NCI-H1417 treated with DMSO at 0.1 percent for 48 hours (cell line): Measurements from ENCODE around the gene PALM3.
A peak's percentile ranks its signal among the peaks of the same experiment; 100 is the strongest.
"Not testable (repeated sequence)": the region's sequence is repeated elsewhere in the genome, so short reads cannot be mapped to it uniquely, and the experiment has no call there.

Experiments used
- DNase-seq: peaks from one replicate; lab custom pipeline; 2025; lab: John Stamatoyannopoulos, UW

Gene PALM3

GRCh38 chr19:14031719-14032480 is 30.0 kb downstream of the PALM3 start, which contains the start of gene IL27RA:
Gene IL27RA (plus strand): TSS chr19:14031762. CDS start chr19:14031873, 111 bp downstream.
- no peak for DNase-seq

- DNase-seq, result no peak
Observed at GRCh38 chr19:14030997-14031718, 30.7 kb downstream of the PALM3 start.

DNA sequence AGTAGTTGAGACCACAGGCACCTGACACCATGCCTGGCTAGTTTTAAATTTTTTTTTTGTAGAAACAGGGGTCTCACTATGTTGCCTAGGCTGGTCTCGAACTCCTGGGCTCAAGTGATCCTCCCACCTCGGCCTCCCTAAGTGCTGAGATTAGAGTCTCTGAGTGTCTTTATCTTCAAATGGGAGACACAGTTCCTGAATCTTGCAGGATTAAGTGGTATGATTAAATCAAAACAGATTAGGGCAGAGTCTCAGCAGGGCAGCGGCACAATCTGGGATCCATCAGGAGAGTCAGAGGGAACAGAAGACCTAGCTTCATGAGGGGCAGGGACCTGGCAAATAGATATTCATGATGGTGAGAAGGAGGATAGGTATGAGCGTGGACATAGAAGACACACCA is 33.0 kb downstream of the PALM3 start:
- DNase-seq, result no peak

- no peak for DNase-seq
Observed at GRCh38 chr19:14027856-14028450, 33.9 kb downstream of the PALM3 start, which contains the start of gene RLN3. Gene RLN3 (plus strand): TSS chr19:14028148. CDS start chr19:14028205, 57 bp downstream.

DNA sequence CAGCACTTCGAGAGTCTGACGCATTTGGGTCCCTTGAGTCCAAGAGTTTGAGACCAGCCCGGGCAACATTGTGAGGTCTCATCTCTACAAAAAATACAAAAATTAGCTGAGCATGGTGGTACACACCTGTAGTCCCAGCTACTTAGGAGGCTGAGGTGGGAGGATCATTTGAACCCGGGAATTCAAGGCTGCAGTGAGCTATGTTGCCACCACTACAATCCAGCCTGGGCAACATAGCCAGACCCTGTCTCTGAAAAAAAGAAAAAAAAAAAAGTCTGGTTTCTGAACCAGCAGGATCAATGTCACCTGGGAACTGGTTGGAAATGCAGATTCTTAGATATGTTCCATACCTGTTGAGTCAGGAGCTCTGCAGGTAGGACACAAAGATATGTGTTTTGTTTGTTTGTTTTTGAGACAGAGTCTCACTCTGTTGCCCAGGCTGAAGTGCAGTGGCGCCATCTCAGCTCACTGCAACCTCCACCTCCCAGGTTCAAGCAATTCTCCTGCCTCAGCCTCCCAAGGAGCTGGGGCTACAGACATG is 35.2 kb downstream of the PALM3 start:
- DNase-seq, result not testable (repeated sequence)

DNA sequence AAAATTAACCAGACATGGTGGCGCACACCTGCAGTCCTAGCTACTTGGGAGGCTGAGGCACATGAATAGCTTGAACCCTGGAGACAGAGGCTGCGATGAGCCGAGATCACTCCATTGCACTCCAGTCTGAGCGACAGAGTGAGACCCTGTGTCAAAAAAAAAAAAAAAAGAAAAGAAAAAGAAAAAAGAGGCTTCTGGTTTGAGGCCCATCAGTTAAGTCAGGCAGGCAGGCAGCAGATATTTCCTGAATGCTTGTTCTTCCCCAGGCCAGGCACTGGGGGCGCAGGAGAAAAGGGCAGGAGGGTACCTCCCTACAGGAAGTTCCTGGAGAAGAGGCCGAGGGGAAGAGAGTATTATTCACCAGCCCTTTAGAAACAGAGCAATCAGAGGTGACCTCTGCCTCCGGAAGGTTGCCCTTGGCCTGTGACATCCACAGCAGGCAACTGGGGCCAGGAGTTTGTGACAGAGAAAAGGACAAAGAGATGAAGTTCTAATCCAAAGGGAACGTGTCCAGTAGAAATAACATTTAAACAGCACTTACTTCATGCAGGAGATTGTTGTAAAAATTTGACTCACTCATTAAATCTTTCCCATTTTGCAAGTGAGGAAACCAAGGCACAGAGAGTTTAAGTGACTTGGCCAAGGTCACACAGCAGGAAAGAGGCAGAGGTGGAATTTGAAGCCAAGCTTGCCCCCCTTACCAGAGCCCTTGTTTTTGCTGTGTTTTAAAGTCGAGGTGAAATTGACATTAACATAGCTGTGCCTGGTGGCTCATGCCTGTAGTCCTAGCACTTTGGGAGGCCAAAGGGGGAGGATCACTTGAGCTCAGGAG is 38.3 kb downstream of the PALM3 start:
- DNase-seq, result no peak

DNA sequence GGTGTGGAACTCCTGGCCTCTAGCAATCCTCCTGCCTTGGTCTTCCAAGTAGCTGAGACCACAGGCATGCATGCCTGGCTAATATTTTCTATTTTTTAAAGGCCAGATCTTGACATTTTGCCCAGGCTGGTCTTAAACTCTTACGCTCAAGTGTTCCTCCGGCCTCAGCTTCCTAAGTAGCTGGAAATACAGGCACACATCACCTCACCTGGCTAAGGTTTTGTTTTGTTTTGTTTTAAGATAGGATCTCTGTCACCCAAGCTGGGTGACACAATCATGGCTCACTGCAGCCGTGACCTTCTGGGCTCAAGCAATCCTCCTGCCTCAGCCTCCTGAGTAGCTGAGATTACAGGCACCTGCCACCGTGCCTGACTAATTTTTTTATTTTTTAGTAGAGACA is 39.4 kb downstream of the PALM3 start:
- no peak for DNase-seq

DNA sequence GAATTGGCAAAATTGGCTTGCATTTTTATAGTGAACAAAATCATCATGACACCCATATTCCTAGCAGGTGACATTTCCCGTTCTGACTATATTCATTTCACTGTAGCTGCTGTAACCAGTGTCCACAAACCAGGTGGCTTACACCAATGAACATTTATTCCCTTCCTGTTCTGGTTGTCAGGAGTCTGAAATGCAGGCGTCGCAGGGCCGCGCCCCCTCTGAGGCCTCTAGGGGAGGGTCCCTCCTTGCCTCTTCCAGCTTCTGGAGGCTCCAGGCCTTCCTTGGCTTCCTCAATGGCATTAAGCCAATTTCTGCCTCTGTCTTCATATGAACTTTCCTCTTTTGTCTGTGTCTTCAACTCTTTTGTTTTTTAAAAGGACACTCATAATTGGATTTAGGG is 40.4 kb downstream of the PALM3 start:
- no peak for DNase-seq

DNA sequence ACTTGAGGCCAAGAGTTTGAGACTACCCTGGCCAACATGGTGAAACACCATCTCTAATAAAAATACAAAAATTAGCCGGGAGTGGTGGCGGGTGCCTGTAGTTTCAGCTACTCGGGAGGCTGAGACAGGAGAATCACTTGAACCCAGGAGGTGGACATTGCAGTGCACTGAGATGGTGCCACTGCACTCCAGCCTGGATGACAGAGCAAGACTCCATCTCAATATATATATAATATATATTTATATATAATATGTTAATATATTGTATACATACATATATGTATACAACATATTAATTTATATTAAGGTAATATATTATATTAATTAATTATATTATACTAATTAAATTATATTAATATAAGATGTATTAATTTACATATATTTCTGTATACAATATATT is 42.1 kb downstream of the PALM3 start:
- not testable (repeated sequence) for DNase-seq

GRCh38 chr19:14019100-14019499 is 42.8 kb downstream of the PALM3 start:
- no peak for DNase-seq

GRCh38 chr19:14015524-14016035 is 46.3 kb downstream of the PALM3 start:
- no peak for DNase-seq

- no peak for DNase-seq
Observed at GRCh38 chr19:14012378-14012915, 49.4 kb downstream of the PALM3 start.

DNA sequence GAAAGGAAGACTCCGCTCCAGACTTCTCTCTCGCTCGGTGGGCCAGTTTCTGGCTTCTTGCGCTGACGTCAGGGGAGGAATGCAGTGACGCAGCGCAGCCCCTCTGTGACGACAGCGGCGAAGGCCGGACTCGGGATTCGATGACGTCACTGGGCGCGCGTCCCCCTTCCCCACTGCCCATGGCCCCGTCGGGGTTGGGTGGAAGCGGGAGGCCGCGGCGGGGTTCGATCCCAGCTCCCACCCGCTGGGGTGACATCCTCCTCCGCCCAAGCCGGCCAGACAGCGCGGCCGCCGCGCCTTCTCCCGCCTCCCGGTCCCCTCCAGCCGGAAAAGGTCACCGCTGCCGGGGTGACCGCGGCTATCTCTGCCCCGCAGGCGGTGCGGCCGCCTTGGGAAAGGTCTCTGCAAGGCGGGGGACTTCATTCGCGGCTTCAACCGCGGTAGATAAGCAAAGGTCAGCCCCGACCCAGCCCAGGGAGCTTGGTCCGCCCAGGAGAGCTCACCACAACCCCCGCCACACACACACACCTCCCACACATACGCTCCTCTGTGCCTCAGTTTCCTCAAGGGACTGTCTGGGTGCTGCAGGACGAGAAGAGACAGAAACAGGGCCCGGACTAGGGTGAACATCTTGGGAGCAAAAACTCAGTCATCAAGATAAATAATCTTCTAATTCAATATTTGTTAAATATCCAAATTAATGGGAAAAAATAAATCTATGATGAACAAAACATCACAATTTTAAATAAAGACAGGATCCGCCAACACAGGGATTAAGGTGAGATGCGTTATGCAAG is 54.9 kb downstream of the PALM3 start:
- DNase-seq, result no peak

GRCh38 chr19:14006085-14006765 is 55.7 kb downstream of the PALM3 start, which contains the start of gene RFX1:
Gene RFX1 (minus strand): TSS chr19:14006320. CDS start chr19:13993843, 12,477 bp downstream.
- peak; percentile 100 for DNase-seq

GRCh38 chr19:14005349-14006084 is 56.4 kb downstream of the PALM3 start:
- no peak for DNase-seq

GRCh38 chr19:14004619-14005348 is 57.1 kb downstream of the PALM3 start:
- no peak for DNase-seq
